M059J (cell line): ENCODE data around the gene STX8. TPM values are rescaled to one million over a fixed set of nuclear protein-coding genes. Genes with fewer than 3 reads are reported as not detected.

Source experiments
- DNase-seq: peaks from one replicate; pipeline ENCODE4 v3.0.0-alpha.2; 2012; ENCODE audit warnings: low read depth
- total RNA-seq: library from RNA; depleted of rRNA; stranded (reverse); fragments of >200 nt; shearing (Covaris generic); gene quantifications from 2 replicates; pipeline ENCODE4 v1.2.3, GENCODE V29; 2014

Gene STX8
- total RNA-seq, 1 experiment from 2014 or later = 93.0 TPM

GRCh38 chr17:9557161-9557755, 18.4 kb downstream of the STX8 start:
- DNase-seq = no peak

GRCh38 chr17:9554715-9555114, 20.9 kb downstream of the STX8 start:
- peak; percentile 44 for DNase-seq

- DNase-seq = no peak
These were observed 22.0 kb downstream of the STX8 start for GRCh38 chr17:9553596-9553995.

- DNase-seq = no peak
These were observed 22.4 kb downstream of the STX8 start for GRCh38 chr17:9553181-9553580.

GRCh38 chr17:9549215-9549614, 26.4 kb downstream of the STX8 start:
- no peak for DNase-seq

GRCh38 chr17:9544221-9544620, 31.4 kb downstream of the STX8 start:
- no peak for DNase-seq

- no peak for DNase-seq
These were observed 33.9 kb downstream of the STX8 start for GRCh38 chr17:9541718-9542117.

GRCh38 chr17:9538626-9539025, 37.0 kb downstream of the STX8 start:
- no peak for DNase-seq

GRCh38 chr17:9537177-9537776, 38.3 kb downstream of the STX8 start:
- no peak for DNase-seq

GRCh38 chr17:9536061-9536460, 39.6 kb downstream of the STX8 start:
- no peak for DNase-seq

- no peak for DNase-seq
These were observed 42.2 kb downstream of the STX8 start for GRCh38 chr17:9533441-9533840.

- DNase-seq = no peak
These were observed 42.9 kb downstream of the STX8 start for GRCh38 chr17:9532715-9533114.

- DNase-seq = no peak
These were observed 44.6 kb downstream of the STX8 start for GRCh38 chr17:9531034-9531433.

- DNase-seq = peak; percentile 18
These were observed 46.5 kb downstream of the STX8 start for GRCh38 chr17:9529033-9529700.

GRCh38 chr17:9527788-9528187, 47.8 kb downstream of the STX8 start:
- no peak for DNase-seq

GRCh38 chr17:9522074-9522473, 53.5 kb downstream of the STX8 start:
- DNase-seq = peak; percentile 40

GRCh38 chr17:9521062-9521461, 54.6 kb downstream of the STX8 start:
- DNase-seq = no peak

- DNase-seq = no peak
These were observed 55.0 kb downstream of the STX8 start for GRCh38 chr17:9520649-9521048.

GRCh38 chr17:9519583-9520272, 55.9 kb downstream of the STX8 start:
- DNase-seq = no peak

- no peak for DNase-seq
These were observed 58.2 kb downstream of the STX8 start for GRCh38 chr17:9517396-9517795.

- no peak for DNase-seq
These were observed 62.4 kb downstream of the STX8 start for GRCh38 chr17:9513266-9513665.

GRCh38 chr17:9512323-9513168, 63.1 kb downstream of the STX8 start:
- peak; percentile 78 for DNase-seq
